ENCODE results near the gene SPATA32. TPM values are rescaled to one million over a fixed set of nuclear protein-coding genes. Genes with fewer than 3 reads are reported as not detected.
"Not testable (repeated sequence)": the region's sequence is repeated elsewhere in the genome, so short reads cannot be mapped to it uniquely, and the experiment has no call there.

SPATA32 gene
- total RNA-seq, 1 donor from 2014 or later = not detected

- TF ChIP-seq, protein P1, sequence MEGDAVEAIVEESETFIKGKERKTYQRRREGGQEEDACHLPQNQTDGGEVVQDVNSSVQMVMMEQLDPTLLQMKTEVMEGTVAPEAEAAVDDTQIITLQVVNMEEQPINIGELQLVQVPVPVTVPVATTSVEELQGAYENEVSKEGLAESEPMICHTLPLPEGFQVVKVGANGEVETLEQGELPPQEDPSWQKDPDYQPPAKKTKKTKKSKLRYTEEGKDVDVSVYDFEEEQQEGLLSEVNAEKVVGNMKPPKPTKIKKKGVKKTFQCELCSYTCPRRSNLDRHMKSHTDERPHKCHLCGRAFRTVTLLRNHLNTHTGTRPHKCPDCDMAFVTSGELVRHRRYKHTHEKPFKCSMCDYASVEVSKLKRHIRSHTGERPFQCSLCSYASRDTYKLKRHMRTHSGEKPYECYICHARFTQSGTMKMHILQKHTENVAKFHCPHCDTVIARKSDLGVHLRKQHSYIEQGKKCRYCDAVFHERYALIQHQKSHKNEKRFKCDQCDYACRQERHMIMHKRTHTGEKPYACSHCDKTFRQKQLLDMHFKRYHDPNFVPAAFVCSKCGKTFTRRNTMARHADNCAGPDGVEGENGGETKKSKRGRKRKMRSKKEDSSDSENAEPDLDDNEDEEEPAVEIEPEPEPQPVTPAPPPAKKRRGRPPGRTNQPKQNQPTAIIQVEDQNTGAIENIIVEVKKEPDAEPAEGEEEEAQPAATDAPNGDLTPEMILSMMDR (IDR thresholded peaks at IDR 0.05; ENCODE audit: partially characterized antibody, unreplicated experiment) = no peak
- peaks cover 4% of the 10 kb centered on the region for H3K27me3 Mint-ChIP-seq (ENCODE audit: unreplicated experiment)
- H3K27ac Mint-ChIP-seq (ENCODE audit: unreplicated experiment) = no peak overlapping the region
- H3K4me1 Mint-ChIP-seq (ENCODE audit: low read depth, unreplicated experiment) = no peaks in the 10 kb centered on the region
- H3K9me3 Mint-ChIP-seq (ENCODE audit: unreplicated experiment) = peaks cover 3% of the 10 kb centered on the region
- no peak for DNase-seq
- H3K4me3 Mint-ChIP-seq (ENCODE audit: unreplicated experiment) = no peak overlapping the region
- no peaks in the 10 kb centered on the region for H3K36me3 Mint-ChIP-seq (ENCODE audit: unreplicated experiment)
Measured at GRCh38 chr17:45253879-45254278, 8.0 kb downstream of the SPATA32 start.

- H3K27me3 Mint-ChIP-seq (ENCODE audit: unreplicated experiment); H3K36me3 Mint-ChIP-seq (ENCODE audit: unreplicated experiment); H3K4me3 Mint-ChIP-seq (ENCODE audit: unreplicated experiment); H3K9me3 Mint-ChIP-seq (ENCODE audit: unreplicated experiment); DNase-seq; H3K4me1 Mint-ChIP-seq (ENCODE audit: low read depth, unreplicated experiment); H3K27ac Mint-ChIP-seq (ENCODE audit: unreplicated experiment): not testable (repeated sequence)
Measured at GRCh38 chr17:45253237-45253636, 8.7 kb downstream of the SPATA32 start.

DNA sequence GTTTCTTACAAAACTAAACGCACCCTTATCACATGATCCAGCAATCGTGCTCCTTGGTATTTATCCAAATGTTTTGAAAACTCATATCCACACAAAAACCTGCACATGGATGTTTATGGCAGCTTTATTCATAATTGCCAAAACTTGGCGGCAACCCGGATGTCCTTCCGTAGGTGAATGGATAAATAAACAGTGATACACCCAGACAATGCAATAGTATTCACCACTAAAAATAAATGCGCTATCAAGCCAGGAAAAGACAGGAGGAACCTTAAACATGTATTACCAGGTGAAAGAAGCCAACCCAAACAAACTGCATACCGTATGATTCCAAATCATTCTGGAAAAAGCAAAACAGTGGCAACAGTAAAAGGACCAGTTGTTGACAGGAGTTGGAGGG, 10.0 kb downstream of the SPATA32 start:
- Mint-ChIP-seq H3K4me1 (ENCODE audit: low read depth, unreplicated experiment) (no peaks in the 10 kb centered on the region), H3K4me3 (ENCODE audit: unreplicated experiment) (no peak overlapping the region), H3K27ac (ENCODE audit: unreplicated experiment) (no peak overlapping the region), H3K9me3 (ENCODE audit: unreplicated experiment) (peaks cover 2% of the 10 kb centered on the region), H3K36me3 (ENCODE audit: unreplicated experiment) (no peaks in the 10 kb centered on the region), H3K27me3 (ENCODE audit: unreplicated experiment) (peaks cover 6% of the 10 kb centered on the region)
- no peak for DNase-seq
- TF ChIP-seq, protein P1 (IDR thresholded peaks at IDR 0.05; ENCODE audit: partially characterized antibody, unreplicated experiment) = no peak

DNA sequence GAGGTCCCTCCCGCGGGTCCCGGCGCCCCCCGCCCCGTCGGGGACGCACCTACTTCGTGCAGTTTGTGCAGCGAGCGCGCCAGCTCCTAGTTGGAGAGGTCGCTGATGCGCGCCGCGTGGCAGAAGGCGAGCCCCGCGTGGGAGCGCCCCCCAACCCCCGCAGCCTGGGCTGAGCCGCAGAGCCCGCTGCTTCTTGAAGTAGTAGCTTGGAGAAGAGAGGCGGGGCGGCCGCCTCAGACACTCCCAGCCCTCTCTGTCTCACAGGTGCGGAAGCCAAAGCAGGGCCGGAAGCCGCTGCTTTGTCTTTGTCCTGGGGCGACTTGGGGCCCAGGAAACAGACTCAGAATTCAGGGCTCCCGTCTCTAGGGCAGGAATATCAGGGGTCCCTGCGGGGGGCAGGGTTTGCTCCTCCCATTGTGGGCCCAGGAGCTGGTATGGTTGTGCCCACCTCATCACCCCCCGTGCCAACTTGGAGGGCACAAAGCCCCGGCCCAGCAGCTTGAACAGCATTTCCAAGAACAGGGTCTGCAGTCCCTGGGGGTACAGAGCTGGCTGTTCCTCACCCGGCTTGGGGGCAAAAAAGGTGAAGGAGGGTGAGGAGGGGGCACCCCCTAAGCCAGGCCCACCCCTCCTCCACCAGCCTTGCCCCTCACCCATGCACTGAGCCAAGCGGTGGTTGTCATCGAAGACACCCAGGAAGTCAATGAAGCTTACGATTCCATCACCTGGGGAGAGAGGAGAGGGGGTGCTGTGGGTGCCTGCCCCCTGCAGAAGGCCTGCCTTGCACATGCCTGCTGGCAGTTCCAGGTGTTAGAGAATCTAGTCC, 13.5 kb downstream of the SPATA32 start:
- H3K36me3 Mint-ChIP-seq (ENCODE audit: unreplicated experiment) = no peaks in the 10 kb centered on the region
- no peaks in the 10 kb centered on the region for H3K4me1 Mint-ChIP-seq (ENCODE audit: low read depth, unreplicated experiment)
- TF ChIP-seq, protein P1 (IDR thresholded peaks at IDR 0.05; ENCODE audit: partially characterized antibody, unreplicated experiment) = no peak
- no peak overlapping the region for H3K27ac Mint-ChIP-seq (ENCODE audit: unreplicated experiment)
- no peak for DNase-seq
- peaks cover 9% of the 10 kb centered on the region for H3K27me3 Mint-ChIP-seq (ENCODE audit: unreplicated experiment)
- peaks cover 3% of the 10 kb centered on the region for H3K9me3 Mint-ChIP-seq (ENCODE audit: unreplicated experiment)
- peak overlapping the region; percentile 42 for H3K4me3 Mint-ChIP-seq (ENCODE audit: unreplicated experiment)

DNA sequence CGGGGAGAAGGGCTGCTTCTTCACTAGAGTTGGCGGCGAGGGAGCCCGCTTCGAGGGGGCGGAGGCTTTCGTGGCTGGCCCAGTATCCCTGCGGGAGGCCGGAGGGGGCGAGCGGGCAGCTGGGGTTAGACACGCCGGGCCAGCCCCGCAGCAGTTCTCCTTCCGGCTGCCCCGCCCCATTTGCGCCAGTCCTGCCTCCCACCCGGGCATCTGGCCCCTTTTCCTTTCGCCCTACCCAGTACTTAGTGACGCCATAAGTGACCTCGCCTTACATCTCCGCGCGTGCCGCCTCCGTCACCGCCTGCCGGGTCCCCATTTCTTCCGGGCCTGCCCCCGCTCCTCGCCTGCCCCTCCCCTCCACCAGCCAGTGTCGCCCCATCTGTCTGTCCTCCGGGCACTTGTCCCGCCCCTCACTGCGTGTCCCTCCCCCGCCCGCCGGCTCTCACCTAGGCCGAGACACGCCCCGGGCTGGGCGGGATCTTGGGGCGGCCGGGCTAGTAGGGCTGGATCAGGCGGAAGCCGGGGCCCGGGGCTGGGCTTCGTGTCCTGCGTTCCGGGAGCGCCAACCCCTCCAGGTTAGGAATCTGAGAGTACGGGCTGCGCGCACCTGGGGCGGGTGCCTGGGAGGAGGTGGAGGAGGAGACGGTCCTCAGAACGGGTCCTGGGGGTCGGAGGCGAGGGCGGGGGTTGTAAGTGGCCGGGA, 14.3 kb downstream of the SPATA32 start:
- Mint-ChIP-seq H3K4me1 (ENCODE audit: low read depth, unreplicated experiment) (no peaks in the 10 kb centered on the region), H3K27me3 (ENCODE audit: unreplicated experiment) (peaks cover 10% of the 10 kb centered on the region), H3K27ac (ENCODE audit: unreplicated experiment) (peak overlapping the region; percentile 84), H3K36me3 (ENCODE audit: unreplicated experiment) (no peaks in the 10 kb centered on the region), H3K4me3 (ENCODE audit: unreplicated experiment) (peak overlapping the region; percentile 87), H3K9me3 (ENCODE audit: unreplicated experiment) (peaks cover 4% of the 10 kb centered on the region)
- peak; percentile 90 for DNase-seq
- TF ChIP-seq, protein P1 (IDR thresholded peaks at IDR 0.05; ENCODE audit: partially characterized antibody, unreplicated experiment) = no peak

Measured in glutamatergic neuron (in vitro differentiated cells).